ENCODE data around the gene WFIKKN1. TPM values are rescaled to one million over a fixed set of nuclear protein-coding genes. Genes with fewer than 3 reads are reported as not detected.

Gene WFIKKN1
- total RNA-seq, 1 experiment from 2014 or later = 12.3 TPM

DNA sequence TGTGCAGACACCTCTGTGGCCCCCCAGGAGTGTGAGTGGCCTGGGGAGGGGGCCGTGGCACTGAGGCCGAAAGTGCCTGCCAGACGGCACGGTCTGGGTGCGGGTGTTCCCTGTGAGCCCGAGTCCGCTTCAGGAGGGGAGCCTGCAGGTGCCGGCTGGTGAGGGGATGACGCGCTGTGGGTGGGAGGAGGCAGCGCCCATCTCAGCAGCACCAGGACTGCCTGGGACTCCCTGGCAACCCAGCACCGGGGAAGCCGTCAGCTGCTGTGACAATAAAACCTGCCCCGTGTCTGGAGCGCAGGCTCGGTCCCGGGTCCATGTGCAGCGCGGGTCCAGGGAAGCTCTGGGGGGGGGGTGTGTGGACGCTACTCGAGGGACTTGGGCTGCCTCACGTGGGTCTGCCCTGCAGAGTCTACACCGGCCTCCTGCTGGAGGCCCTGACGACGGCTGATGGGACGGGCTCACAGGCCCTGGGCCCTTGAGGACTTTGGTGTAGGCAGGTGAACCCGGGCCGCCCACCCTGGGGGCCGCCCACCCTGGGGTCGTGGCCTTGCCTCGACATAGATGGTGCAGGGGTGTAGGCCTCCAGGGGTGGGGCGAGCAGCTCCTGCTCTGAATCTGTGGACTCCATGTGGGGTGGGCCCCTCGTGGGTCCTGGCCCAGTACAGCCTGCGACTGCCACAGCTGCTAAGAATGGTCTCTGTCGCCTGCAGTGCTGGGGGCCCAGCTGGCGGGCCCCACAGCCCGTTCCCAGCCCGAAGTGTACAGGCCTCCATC is 46.8 kb upstream of the WFIKKN1 start (continued):
- TF ChIP-seq, protein P1, sequence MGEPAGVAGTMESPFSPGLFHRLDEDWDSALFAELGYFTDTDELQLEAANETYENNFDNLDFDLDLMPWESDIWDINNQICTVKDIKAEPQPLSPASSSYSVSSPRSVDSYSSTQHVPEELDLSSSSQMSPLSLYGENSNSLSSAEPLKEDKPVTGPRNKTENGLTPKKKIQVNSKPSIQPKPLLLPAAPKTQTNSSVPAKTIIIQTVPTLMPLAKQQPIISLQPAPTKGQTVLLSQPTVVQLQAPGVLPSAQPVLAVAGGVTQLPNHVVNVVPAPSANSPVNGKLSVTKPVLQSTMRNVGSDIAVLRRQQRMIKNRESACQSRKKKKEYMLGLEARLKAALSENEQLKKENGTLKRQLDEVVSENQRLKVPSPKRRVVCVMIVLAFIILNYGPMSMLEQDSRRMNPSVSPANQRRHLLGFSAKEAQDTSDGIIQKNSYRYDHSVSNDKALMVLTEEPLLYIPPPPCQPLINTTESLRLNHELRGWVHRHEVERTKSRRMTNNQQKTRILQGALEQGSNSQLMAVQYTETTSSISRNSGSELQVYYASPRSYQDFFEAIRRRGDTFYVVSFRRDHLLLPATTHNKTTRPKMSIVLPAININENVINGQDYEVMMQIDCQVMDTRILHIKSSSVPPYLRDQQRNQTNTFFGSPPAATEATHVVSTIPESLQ (CRISPR knock-in tag; IDR thresholded peaks at IDR 0.05) = no peak
- no peak for TF ChIP-seq CREB1 (CRISPR knock-in tag; IDR thresholded peaks at IDR 0.05)

- DNase-seq (ENCODE audit: low spot score) (no peak), ATAC-seq (peak; percentile 0; the same call in 1 of the 2 replicates)
- H3K9me3 Mint-ChIP-seq = no peaks in the 10 kb centered on the region
- H3K27ac Mint-ChIP-seq = no peak overlapping the region
- ChIA-PET POLR2A (interaction anchor here (1.0 kb wide), 1 partner anchor 91 kb away, joined by 3 read pairs; no protein-coding TSS in a partner anchor), CTCF (interaction anchor here (1.0 to 1.6 kb wide), 7 partner anchors 9 to 194 kb away, joined by 3 to 13 read pairs (median 4); partner anchors contain the start of gene WDR90)
- H3K4me3 Mint-ChIP-seq = no peak overlapping the region
- H3K4me1 Mint-ChIP-seq = peaks cover 12% of the 10 kb centered on the region
- peaks cover 32% of the 10 kb centered on the region for H3K27me3 Mint-ChIP-seq (ENCODE audit: low read depth)
- H3K36me3 Mint-ChIP-seq = peaks cover 2% of the 10 kb centered on the region
- TF ChIP-seq FOXP1 (CRISPR knock-in tag; IDR thresholded peaks at IDR 0.05; ENCODE audit: borderline replicate concordance) = peak; percentile 15; the same call in 1 of the 2 replicates
- no peak for TF ChIP-seq CREM (CRISPR knock-in tag; IDR thresholded peaks at IDR 0.05)
Measured at GRCh38 chr16:585351-585750, 45.4 kb upstream of the WFIKKN1 start.

DNA sequence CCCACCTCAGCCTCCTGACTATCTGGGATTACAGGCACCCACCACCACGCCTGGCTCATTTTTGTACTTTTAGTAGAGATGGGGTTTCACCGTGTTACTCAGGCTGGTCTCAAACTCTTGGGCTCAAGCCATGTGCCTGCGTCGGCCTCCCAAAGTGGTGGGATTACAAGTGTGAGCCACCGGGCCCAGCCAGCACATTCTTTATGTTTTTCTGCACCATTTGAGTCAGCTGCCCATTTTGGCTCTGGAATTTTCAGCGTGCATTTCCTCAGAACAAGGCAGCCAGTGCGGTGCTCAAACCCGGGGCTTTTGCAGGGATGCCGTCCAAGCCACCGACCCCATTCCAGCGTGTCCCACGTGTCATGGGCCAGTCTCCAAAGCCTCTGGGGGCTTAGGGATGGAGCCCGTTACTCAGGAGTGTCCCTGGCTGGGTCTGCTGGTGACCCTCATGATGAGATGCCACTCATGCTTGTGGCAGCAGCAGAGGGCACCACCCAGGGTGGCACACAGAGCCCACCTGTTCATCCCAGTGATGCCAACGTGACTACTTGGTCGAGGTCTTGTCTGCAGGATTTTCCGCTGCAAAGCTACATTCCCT is 44.6 kb upstream of the WFIKKN1 start:
- POLR2A ChIA-PET = interaction anchor here (0.6 kb wide), 1 partner anchor 174 kb away, joined by 5 read pairs; no protein-coding TSS in a partner anchor
- CTCF ChIA-PET = interaction anchor here (1.2 to 1.6 kb wide), 5 partner anchors 9 to 195 kb away, joined by 4 to 13 read pairs (median 4); partner anchors contain the start of gene WDR90

GRCh38 chr16:586645-587590 is 43.9 kb upstream of the WFIKKN1 start:
- no peaks in the 10 kb centered on the region for H3K9me3 Mint-ChIP-seq
- H3K27ac Mint-ChIP-seq = no peak overlapping the region
- POLR2A ChIA-PET = interaction anchor here (0.6 to 1.4 kb wide), 3 partner anchors 14 to 175 kb away, joined by 3 to 6 read pairs (median 5); no protein-coding TSS in a partner anchor
- CTCF ChIA-PET = interaction anchor here (0.8 to 2.3 kb wide), 3 partner anchors 10 to 81 kb away, joined by 4 to 5 read pairs (median 5); no protein-coding TSS in a partner anchor
- H3K4me3 Mint-ChIP-seq = peak overlapping the region; percentile 89
- ATAC-seq (no peak), DNase-seq (ENCODE audit: low spot score) (no peak)
- peaks cover 20% of the 10 kb centered on the region for H3K4me1 Mint-ChIP-seq
- H3K36me3 Mint-ChIP-seq = peaks cover 2% of the 10 kb centered on the region
- peaks cover 44% of the 10 kb centered on the region for H3K27me3 Mint-ChIP-seq (ENCODE audit: low read depth)
- no peak for TF ChIP-seq ZNF317 (CRISPR knock-in tag; IDR thresholded peaks at IDR 0.05; ENCODE audit: borderline replicate concordance, low read depth)
- TF ChIP-seq, protein P2, sequence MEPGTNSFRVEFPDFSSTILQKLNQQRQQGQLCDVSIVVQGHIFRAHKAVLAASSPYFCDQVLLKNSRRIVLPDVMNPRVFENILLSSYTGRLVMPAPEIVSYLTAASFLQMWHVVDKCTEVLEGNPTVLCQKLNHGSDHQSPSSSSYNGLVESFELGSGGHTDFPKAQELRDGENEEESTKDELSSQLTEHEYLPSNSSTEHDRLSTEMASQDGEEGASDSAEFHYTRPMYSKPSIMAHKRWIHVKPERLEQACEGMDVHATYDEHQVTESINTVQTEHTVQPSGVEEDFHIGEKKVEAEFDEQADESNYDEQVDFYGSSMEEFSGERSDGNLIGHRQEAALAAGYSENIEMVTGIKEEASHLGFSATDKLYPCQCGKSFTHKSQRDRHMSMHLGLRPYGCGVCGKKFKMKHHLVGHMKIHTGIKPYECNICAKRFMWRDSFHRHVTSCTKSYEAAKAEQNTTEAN (CRISPR knock-in tag; IDR thresholded peaks at IDR 0.05) = no peak
- TF ChIP-seq, protein P3, sequence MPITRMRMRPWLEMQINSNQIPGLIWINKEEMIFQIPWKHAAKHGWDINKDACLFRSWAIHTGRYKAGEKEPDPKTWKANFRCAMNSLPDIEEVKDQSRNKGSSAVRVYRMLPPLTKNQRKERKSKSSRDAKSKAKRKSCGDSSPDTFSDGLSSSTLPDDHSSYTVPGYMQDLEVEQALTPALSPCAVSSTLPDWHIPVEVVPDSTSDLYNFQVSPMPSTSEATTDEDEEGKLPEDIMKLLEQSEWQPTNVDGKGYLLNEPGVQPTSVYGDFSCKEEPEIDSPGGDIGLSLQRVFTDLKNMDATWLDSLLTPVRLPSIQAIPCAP (CRISPR knock-in tag; IDR thresholded peaks at IDR 0.05) = 0 out of 2 replicates have a peak, but pooled peaks have one; percentile 53
- TF ChIP-seq NFYB (CRISPR knock-in tag; conservative IDR thresholded peaks at IDR 0.05; ENCODE audit: low read depth) = no peak
- TF ChIP-seq, protein P4, sequence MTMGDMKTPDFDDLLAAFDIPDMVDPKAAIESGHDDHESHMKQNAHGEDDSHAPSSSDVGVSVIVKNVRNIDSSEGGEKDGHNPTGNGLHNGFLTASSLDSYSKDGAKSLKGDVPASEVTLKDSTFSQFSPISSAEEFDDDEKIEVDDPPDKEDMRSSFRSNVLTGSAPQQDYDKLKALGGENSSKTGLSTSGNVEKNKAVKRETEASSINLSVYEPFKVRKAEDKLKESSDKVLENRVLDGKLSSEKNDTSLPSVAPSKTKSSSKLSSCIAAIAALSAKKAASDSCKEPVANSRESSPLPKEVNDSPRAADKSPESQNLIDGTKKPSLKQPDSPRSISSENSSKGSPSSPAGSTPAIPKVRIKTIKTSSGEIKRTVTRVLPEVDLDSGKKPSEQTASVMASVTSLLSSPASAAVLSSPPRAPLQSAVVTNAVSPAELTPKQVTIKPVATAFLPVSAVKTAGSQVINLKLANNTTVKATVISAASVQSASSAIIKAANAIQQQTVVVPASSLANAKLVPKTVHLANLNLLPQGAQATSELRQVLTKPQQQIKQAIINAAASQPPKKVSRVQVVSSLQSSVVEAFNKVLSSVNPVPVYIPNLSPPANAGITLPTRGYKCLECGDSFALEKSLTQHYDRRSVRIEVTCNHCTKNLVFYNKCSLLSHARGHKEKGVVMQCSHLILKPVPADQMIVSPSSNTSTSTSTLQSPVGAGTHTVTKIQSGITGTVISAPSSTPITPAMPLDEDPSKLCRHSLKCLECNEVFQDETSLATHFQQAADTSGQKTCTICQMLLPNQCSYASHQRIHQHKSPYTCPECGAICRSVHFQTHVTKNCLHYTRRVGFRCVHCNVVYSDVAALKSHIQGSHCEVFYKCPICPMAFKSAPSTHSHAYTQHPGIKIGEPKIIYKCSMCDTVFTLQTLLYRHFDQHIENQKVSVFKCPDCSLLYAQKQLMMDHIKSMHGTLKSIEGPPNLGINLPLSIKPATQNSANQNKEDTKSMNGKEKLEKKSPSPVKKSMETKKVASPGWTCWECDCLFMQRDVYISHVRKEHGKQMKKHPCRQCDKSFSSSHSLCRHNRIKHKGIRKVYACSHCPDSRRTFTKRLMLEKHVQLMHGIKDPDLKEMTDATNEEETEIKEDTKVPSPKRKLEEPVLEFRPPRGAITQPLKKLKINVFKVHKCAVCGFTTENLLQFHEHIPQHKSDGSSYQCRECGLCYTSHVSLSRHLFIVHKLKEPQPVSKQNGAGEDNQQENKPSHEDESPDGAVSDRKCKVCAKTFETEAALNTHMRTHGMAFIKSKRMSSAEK (CRISPR knock-in tag; IDR thresholded peaks at IDR 0.05; ENCODE audit: borderline replicate concordance) = no peak
- TF ChIP-seq ZNF138 (CRISPR knock-in tag; conservative IDR thresholded peaks at IDR 0.05) = no peak
- TF ChIP-seq KAT7 (CRISPR knock-in tag; IDR thresholded peaks at IDR 0.05; ENCODE audit: borderline replicate concordance) = no peak

More for the DNA sequence above, 44.6 kb upstream of the WFIKKN1 start:
- ATAC-seq (no peak), DNase-seq (ENCODE audit: low spot score) (no peak)
- TF ChIP-seq TEAD4 (CRISPR knock-in tag; IDR thresholded peaks at IDR 0.05) (no peak), TP53 (CRISPR knock-in tag; IDR thresholded peaks at IDR 0.05) (no peak)
- TF ChIP-seq, protein P5, sequence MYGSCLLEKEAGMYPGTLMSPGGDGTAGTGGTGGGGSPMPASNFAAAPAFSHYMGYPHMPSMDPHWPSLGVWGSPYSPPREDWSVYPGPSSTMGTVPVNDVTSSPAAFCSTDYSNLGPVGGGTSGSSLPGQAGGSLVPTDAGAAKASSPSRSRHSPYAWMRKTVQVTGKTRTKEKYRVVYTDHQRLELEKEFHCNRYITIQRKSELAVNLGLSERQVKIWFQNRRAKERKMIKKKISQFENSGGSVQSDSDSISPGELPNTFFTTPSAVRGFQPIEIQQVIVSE (CRISPR knock-in tag; IDR thresholded peaks at IDR 0.05; ENCODE audit: borderline replicate concordance) = no peak
- peaks cover 38% of the 10 kb centered on the region for H3K27me3 Mint-ChIP-seq (ENCODE audit: low read depth)
- H3K36me3 Mint-ChIP-seq = peaks cover 2% of the 10 kb centered on the region
- H3K4me1 Mint-ChIP-seq = peaks cover 19% of the 10 kb centered on the region
- H3K9me3 Mint-ChIP-seq = no peaks in the 10 kb centered on the region
- H3K4me3 Mint-ChIP-seq = no peak overlapping the region
- 0 out of 2 replicates have a peak overlapping the region, but pooled peaks have one; percentile 27 for H3K27ac Mint-ChIP-seq
